Measurements from ENCODE around the gene OGDH.

OGDH gene

DNA sequence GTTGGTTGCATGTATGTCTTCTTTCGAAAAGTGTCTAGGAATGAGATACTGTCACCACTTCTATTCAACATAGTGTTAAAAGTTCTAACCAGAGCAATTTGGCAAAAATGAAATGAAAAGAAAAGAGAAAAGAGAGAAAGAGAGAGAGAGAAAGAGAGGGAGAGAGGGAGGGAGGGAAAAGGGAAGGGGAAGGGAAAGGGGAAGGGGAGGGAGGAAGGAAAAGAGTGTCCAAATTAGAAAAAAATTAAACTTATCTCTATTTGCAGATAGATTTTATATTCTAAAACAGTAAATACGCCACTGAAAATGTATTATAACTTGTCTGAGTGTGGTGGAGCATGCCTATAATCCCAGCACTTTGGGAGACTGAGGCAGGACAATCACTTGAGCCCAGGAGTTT, 48.9 kb upstream of the OGDH start:
- ChIA-PET POLR2A (no interaction called here), CTCF (interaction anchor here (1.2 to 1.5 kb wide), 2 partner anchors 9 to 22 kb away, joined by 3 to 10 read pairs; no protein-coding TSS in a partner anchor)
- TF ChIP-seq ZNF239 (tag by site-specific recombination; IDR thresholded peaks at IDR 0.05) (no peak), ELK4 (IDR thresholded peaks at IDR 0.05; ENCODE audit: borderline replicate concordance, low read depth, low read length) (no peak), ZBTB17 (tag by site-specific recombination; IDR thresholded peaks at IDR 0.05) (no peak), ZNF335 (tag by site-specific recombination; conservative IDR thresholded peaks at IDR 0.05) (no peak), GLIS1 (tag by site-specific recombination; IDR thresholded peaks at IDR 0.05) (no peak), PRDM1 (tag by site-specific recombination; IDR thresholded peaks at IDR 0.05) (peak; percentile 94)
- no peaks in the 10 kb centered on the region for H3K9me3 ChIP-seq (ENCODE audit: control insufficient read depth, insufficient read depth, low read depth, low read length)
- H3K4me1 ChIP-seq (ENCODE audit: control insufficient read depth, insufficient read depth, low read length), result no peaks in the 10 kb centered on the region
- no peak overlapping the region for H3K27ac ChIP-seq (ENCODE audit: extremely low read depth, low read depth, low read length)
- no peaks in the 10 kb centered on the region for H3K36me3 ChIP-seq (ENCODE audit: control insufficient read depth in 2 of 2, insufficient read depth in 1 of 2, low read length in 2 of 2)
- H3K4me3 ChIP-seq (ENCODE audit: low read depth, low read length), result no peak overlapping the region

GRCh38 chr7:44559485-44559884, 46.9 kb upstream of the OGDH start:
- H3K4me3 ChIP-seq (ENCODE audit: low read depth, low read length), result no peak overlapping the region
- CTCF ChIA-PET, result no interaction called here
- no peaks in the 10 kb centered on the region for H3K9me3 ChIP-seq (ENCODE audit: control insufficient read depth, insufficient read depth, low read depth, low read length)
- H3K27ac ChIP-seq (ENCODE audit: extremely low read depth, low read depth, low read length), result no peak overlapping the region
- POLR2A ChIA-PET, result interaction anchor here (0.6 kb wide), 1 partner anchor 921 kb away, joined by 5 read pairs; no protein-coding TSS in a partner anchor
- H3K36me3 ChIP-seq (ENCODE audit: control insufficient read depth in 2 of 2, insufficient read depth in 1 of 2, low read length in 2 of 2), result peaks cover 0 to 13% of the 10 kb centered on the region in 2 experiments; a peak in 1 of 3 replicates
- no peaks in the 10 kb centered on the region; the same call in 1 of the 2 replicates for H3K4me1 ChIP-seq (ENCODE audit: control insufficient read depth, insufficient read depth, low read length)
- TF ChIP-seq FEZF1 (tag by site-specific recombination; IDR thresholded peaks at IDR 0.05), result no peak
- TF ChIP-seq GLIS1 (tag by site-specific recombination; IDR thresholded peaks at IDR 0.05), result no peak
- no peak for TF ChIP-seq ZNF610 (tag by site-specific recombination; IDR thresholded peaks at IDR 0.05; ENCODE audit: borderline replicate concordance)
- TF ChIP-seq KLF9 (tag by site-specific recombination; IDR thresholded peaks at IDR 0.05; ENCODE audit: low read depth), result no peak
- no peak for TF ChIP-seq ZNF785 (tag by site-specific recombination; IDR thresholded peaks at IDR 0.05)

GRCh38 chr7:44561481-44561880, 44.9 kb upstream of the OGDH start:
- no peak for TF ChIP-seq ZNF292 (tag by site-specific recombination; IDR thresholded peaks at IDR 0.05; ENCODE audit: borderline replicate concordance, low read depth)
- no peak for TF ChIP-seq PBX3 (CRISPR knock-in tag; IDR thresholded peaks at IDR 0.05)
- no peak for TF ChIP-seq ZNF16 (tag by site-specific recombination; IDR thresholded peaks at IDR 0.05; ENCODE audit: low read depth)
- TF ChIP-seq SCRT1 (tag by site-specific recombination; IDR thresholded peaks at IDR 0.05; ENCODE audit: borderline replicate concordance), result peak; percentile 79; the same call in 1 of the 2 replicates
- no peak for TF ChIP-seq MEIS1 (CRISPR knock-in tag; IDR thresholded peaks at IDR 0.05; ENCODE audit: borderline replicate concordance)
- TF ChIP-seq ZNF398 (tag by site-specific recombination; IDR thresholded peaks at IDR 0.05), result no peak
- TF ChIP-seq SCRT2 (tag by site-specific recombination; IDR thresholded peaks at IDR 0.05), result peak; percentile 86
- POLR2A ChIA-PET, result interaction anchor here (3.3 kb wide), 1 partner anchor 12 kb away, joined by 19 read pairs; the partner anchor contains the start of gene DDX56

More at GRCh38 chr7:44561481-44561880, 44.9 kb upstream of the OGDH start:
- Histone ChIP-seq H3K27ac (ENCODE audit: extremely low read depth, low read depth, low read length) (no peak overlapping the region), H3K4me1 (ENCODE audit: control insufficient read depth, insufficient read depth, low read length) (no peaks in the 10 kb centered on the region; the same call in 1 of the 2 replicates), H3K36me3 (ENCODE audit: control insufficient read depth in 2 of 2, insufficient read depth in 1 of 2, low read length in 2 of 2) (peaks cover 4 to 30% of the 10 kb centered on the region in 2 experiments; a peak in 1 of 3 replicates), H3K9me3 (ENCODE audit: control insufficient read depth, insufficient read depth, low read depth, low read length) (no peaks in the 10 kb centered on the region), H3K4me3 (ENCODE audit: low read depth, low read length) (no peak overlapping the region)
- CTCF ChIA-PET, result interaction anchor here (1.2 to 1.3 kb wide), 2 partner anchors 28 to 321 kb away, joined by 3 read pairs; no protein-coding TSS in a partner anchor
